GM21367 (cell line): Measurements from ENCODE around the gene IHH.

Source experiments
- ATAC-seq: cut with Tn5 transposase; IDR thresholded peaks from one replicate; pipeline ENCODE4 v1.9.1; 2021; ENCODE audit not compliant: unreplicated experiment

Gene IHH

GRCh38 chr2:219076253-219076652, 15.5 kb upstream of the IHH start:
- no peak for ATAC-seq

DNA sequence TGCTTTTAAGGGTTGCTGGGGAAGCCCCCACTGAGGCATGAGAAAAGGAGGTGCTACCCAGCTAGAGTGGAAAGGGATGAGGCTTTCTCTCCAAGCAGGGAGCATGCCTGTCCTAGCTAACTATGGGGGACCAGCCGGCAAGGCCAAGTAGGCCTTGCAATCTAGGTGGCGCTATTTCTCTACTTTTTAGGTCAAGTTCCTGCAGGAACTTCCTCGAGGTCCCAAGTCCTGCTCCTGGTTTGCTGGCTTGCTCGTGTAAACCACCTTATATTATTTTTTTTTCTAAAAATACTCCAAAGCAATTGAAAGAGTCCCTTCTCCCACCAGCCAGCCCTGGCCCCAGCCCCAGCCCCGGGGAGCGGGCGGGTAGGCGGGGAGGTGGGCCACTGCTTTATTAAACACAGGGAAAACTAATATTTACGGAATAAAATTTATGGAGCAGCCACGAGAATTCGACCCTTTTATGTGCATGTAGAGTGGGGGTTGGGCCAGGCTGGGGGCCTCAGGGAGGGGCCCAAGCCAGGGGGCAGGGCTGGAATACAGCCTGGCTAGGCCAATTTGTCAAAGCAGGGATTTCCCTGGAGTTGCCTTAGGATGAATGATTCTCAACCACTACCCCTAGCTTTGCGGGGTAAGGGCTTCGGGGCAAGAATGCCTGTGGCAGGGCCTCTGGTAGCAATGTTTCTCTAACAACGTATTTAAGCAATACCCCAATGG, 12.8 kb upstream of the IHH start:
- ATAC-seq, result no peak

- ATAC-seq, result no peak
Measured at GRCh38 chr2:219072741-219073250, 12.1 kb upstream of the IHH start.

- no peak for ATAC-seq
Measured at GRCh38 chr2:219071131-219071816, 10.6 kb upstream of the IHH start.

- ATAC-seq, result no peak
Measured at GRCh38 chr2:219065484-219065883, 4.8 kb upstream of the IHH start.

DNA sequence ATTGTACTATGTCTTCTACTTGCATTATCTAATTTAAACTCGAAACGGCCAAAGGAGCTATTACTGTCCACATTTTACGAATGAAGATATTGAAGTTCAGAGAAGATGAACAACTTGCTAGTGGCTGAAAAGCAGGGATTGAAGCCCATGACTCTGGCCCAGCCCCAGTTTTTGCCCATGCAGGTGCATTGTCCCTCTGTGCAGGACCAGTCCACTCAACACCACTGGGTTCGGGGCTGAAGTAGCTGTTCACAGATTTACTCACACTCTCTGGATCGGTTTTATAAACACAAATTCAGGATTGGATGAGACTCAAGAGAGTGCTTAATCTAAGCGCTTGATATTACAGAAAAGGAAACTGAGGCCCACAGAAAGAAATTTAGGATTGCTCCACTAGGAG, 1.4 kb upstream of the IHH start:
- no peak for ATAC-seq

- ATAC-seq, result no peak
Measured at GRCh38 chr2:219059725-219060682, 717 bp downstream of the IHH start.

GRCh38 chr2:219059375-219059724, 1.4 kb downstream of the IHH start:
- ATAC-seq, result no peak

- no peak for ATAC-seq
Measured at GRCh38 chr2:219058541-219059374, 2.0 kb downstream of the IHH start.

DNA sequence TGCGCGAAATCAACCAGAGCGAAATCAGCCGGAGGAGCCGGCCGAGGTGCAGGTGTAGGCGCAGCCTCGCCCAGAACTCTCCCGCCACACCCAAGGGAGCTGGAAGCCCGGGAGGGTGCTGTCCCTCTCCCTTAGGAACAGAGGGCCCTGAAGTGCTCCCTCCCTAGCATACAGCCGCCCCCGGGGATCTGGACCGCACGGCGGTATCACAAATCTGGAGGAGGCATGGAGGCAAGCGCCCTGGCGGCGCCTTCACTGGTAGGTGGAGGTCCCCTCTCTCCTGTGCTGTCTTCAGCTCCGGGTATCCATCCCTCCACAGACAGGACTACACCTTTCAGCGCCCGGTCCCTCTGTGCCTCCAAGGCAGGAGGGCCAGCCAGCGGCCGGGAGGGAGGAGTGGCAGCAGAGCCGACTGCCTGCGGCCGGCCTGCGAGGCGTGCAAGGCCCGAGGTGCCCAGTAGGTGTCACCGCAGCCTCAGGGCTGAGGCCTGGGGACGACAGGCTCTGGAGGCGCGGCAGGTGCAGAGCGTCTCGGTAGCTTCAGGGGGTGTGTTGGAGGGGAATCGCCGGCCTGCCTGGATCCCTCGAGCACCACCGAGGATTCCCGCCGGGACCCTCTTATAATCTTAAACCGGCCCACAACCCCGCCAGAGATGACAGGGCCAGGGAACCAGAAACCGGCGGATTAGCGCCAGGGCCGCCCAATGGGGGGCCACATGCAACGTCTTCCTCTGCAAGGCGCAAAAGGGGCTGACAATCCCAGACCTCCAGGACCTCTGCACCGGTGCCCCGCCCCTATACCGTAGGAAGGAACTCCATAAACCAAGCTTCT, 2.8 kb downstream of the IHH start:
- peak; percentile 92 for ATAC-seq

DNA sequence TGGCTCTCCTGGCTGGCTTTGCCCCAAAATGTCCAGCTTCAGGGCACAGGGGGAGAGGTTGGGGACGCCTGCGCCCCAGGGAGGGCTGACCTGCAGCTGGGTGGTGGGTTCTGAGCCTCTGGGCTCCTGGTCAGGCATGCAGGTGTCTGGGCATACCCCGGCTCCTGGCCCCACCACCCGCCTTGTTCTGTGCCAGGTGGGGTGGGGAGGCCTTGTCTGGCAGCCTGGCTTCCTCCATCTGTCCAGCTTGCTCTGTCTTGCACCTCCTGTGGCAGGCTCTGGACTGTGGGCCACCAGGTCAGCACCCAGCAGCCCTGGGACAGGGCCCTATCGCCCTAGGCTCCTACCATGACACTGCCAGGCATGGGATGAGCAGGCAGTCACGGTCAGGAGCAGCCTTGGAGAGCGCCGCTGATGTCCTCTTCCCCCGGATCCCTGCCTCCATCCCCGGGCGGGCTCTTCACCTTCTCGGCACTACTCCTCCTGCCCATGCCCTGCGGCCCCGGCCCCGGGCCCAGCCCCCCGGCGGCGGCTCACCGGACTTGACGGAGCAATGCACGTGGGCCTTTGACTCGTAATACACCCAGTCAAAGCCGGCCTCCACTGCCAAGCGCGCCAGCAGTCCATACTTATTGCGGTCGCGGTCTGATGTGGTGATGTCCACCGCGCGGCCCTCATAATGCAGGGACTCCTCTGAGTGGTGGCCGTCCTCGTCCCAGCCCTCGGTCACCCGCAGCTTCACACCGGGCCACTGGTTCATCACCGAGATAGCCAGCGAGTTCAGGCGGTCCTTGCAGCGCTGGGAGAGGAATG, 3.6 kb downstream of the IHH start:
- ATAC-seq, result no peak

DNA sequence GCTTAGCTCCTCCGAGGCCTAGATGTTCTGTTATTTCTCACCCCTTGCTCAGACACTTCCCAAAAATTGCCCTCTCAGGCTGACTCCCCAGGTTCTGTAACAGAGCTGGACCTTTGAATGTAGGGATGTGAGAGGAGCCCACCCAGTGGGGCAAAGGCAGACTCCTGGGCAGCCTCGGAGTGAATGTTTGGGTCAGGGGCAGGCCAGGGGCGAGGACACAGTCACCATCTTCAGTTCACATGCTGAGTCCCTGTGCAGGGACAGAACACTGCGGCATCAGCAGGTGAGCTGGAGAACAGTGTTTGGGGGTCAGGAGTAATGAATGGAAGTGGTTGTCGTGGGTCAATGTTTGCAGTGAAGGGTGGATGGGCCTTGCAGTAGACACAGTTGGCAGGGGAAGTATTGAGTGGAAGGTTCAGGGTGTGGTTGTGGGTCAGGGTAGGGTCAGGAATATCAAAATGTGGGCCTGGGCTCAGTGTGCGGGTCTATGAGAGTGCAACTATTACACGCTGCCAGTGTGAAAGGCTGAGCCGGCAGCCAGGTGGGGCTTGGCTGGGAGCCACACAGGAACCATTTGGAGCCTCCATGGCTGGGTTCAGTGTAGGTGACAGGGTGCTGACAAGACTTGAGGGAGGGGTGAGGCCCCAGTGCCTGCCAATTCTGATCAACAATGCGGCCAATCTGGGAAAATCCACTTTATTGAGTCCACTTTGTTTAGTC, 4.4 kb downstream of the IHH start:
- ATAC-seq, result no peak

- no peak for ATAC-seq
Measured at GRCh38 chr2:219054956-219055903, 5.5 kb downstream of the IHH start.

DNA sequence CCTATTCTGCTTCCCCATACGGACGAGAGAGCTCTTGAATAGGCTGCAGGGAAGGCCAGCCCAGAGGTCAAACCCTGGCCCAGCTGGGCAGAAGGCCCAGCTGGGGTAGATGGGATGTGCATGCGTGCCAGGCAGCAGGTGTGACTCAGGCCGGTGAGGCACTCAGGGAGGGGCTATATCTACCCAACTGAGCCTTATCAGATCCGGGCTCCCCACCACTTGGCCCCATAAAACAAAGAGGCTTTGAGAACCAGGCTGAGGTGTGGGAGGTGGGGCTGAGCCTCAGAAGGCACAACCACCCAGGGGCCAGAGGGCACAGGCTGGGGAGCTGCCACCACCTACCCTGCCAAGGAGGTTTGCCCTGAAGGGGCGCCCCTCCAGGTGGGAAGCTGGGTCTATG, 11.4 kb downstream of the IHH start:
- no peak for ATAC-seq

DNA sequence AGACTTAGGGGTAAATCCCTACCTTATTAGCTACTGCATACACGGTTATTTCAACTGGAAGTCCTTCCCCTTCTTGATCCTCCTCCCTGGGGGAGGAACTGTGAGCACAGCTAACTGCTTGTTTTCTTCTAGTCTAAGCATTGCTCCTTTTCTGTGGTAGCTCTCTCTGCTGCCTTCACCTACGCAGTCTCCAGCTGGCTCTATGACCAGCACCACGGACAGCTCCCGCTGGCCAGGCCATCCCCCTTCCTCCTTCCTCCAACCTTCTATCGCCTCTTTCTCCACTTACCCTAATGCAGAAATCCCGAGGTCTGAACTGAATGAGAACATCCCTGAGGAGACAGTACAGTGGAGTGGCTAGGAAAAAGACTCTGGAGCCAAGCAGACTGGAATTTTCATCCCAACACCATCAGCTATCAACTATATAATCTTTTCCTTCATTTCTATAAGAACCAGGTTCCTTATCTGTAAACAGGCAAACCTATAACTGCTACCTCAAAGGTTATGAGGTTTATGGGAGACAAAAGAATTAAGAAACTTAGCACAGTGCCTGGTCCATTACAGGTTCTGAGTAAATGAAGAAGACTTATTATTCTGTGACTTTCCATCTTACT, 14.7 kb downstream of the IHH start:
- ATAC-seq, result no peak

DNA sequence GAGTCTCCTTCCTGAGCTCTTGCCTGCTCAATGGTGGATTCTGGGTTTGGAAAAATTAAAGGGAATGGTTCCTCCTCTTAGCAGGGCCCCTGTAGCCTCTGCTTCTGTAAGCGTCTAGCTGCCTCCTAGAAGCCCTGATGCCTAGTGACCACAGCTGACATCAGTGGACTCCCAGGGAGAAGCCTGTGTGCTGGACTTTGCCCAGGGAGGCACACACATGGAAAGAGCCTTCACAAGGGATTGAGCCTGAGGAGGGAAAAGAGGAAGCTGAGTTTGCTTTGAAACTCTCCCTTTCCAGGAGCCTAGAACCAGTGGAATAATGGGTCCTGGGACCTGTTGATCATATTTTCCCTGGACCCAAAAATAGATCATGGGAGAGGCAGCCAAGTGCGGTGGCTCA, 18.0 kb downstream of the IHH start:
- ATAC-seq, result no peak

GRCh38 chr2:219042157-219042556, 18.6 kb downstream of the IHH start:
- ATAC-seq, result no peak
